NT2/D1 (cell line): Measurements from ENCODE around the gene CLIP2.

Source experiments
- SUZ12 ChIP-seq: IDR thresholded peaks from 2 replicates; pipeline ENCODE4 v1.6.1; 2011; ENCODE audit not compliant: insufficient read length, insufficient read depth; ENCODE audit errors: extremely low read depth
- YY1 ChIP-seq: IDR thresholded peaks from 2 replicates; pipeline ENCODE4 v1.6.1; 2011; ENCODE audit not compliant: insufficient read length, insufficient read depth

DNA sequence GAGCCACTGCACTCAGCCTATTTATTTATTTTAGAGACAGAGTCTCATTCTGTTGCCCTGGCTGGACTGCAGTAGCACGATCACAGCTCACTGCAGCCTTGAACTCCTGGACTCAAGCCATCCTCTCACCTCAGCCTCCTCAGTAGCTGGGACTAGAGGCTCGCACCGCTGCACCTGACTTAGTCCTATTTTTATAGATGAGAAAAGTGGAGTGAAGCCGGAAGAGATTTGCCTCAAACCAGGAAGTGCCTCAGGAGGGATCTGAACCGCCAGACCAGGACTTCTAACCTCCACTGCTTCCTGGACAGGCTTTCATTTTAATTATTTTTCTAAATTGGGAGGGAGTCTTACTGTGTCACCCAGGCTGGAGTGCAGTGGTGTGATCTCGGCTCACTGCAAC, 17.5 kb upstream of the CLIP2 start:
- TF ChIP-seq SUZ12 (no peak), YY1 (no peak)
